H1 (cell line): ENCODE measurements around the gene C5orf34. TPM values are rescaled to one million over a fixed set of nuclear protein-coding genes. Genes with fewer than 3 reads are reported as not detected.

Experiments
- CTCF ChIA-PET: fragments of 300-600 bp; sonication (Branson Sonifier 250); formaldehyde crosslinking; loops from one replicate; lab custom pipeline; 2021; ENCODE audit not compliant: partially characterized antibody; lab: Charles Lee
- POLR2A ChIA-PET: fragments of 300-600 bp; sonication (Branson Sonifier 250); formaldehyde crosslinking; loops from one replicate; lab custom pipeline; 2021; ENCODE audit warnings: inconsistent platforms; ENCODE audit not compliant: partially characterized antibody; lab: Charles Lee
- DNase-seq, 2 experiments: peaks; one replicate each; pipeline versions ENCODE4 v3.0.0 to v3.0.0-alpha.2; 2010 to 2022; ENCODE audit warnings: low spot score in 2 of 2, low read depth in 1 of 2, mixed read lengths in 1 of 2
- FAIRE-seq: peaks from 2 replicates; lab custom pipeline; 2011; peaks lifted over from hg19 to GRCh38; lab: Jason Lieb, UNC
- H2AFZ ChIP-seq: 2 replicates; pipeline ENCODE4 v1.8.1; 2012; ENCODE audit warnings: low read length, inconsistent platforms
- H2AK5ac ChIP-seq: 2 replicates; pipeline ENCODE4 v1.6.1; 2013; ENCODE audit warnings: low read depth, low read length
- H2BK120ac ChIP-seq: replicated peaks from 2 replicates; pipeline ENCODE3; 2013; ENCODE audit warnings: low read depth, low read length, inconsistent platforms
- H2BK12ac ChIP-seq: 2 replicates; pipeline ENCODE4 v1.6.1; 2013; ENCODE audit warnings: low read depth, low read length
- H2BK15ac ChIP-seq: 2 replicates; pipeline ENCODE4 v1.6.1; 2013; ENCODE audit warnings: low read length
- H2BK20ac ChIP-seq: 2 replicates; pipeline ENCODE4 v1.6.1; 2013; ENCODE audit warnings: low read length
- H2BK5ac ChIP-seq: 2 replicates; pipeline ENCODE4 v1.6.1; 2013; ENCODE audit warnings: low read depth, low read length
- H3K14ac ChIP-seq: 2 replicates; pipeline ENCODE4 v1.6.1; 2013; ENCODE audit warnings: inconsistent platforms; ENCODE audit not compliant: insufficient read length
- H3K18ac ChIP-seq: 2 replicates; pipeline ENCODE4 v1.6.1; 2013; ENCODE audit warnings: low read length; ENCODE audit errors: extremely low read depth
- H3K23ac ChIP-seq: 2 replicates; pipeline ENCODE4 v1.6.1; 2013; ENCODE audit warnings: inconsistent platforms; ENCODE audit not compliant: insufficient read length
- H3K23me2 ChIP-seq: 2 replicates; pipeline ENCODE4 v1.6.1; 2013; ENCODE audit warnings: low read depth, low read length
- H3K27ac ChIP-seq: 2 replicates; pipeline ENCODE4 v1.6.1; 2011; ENCODE audit warnings: low read depth, low read length, inconsistent platforms
- H3K27me3 ChIP-seq, 4 experiments: replicated peaks in 1 of 4; 1 replicate in 1 of 4; 2 replicates in 3 of 4; pipeline versions ENCODE4 v1.6.1 to v1.8.1; 2011 to 2013; ENCODE audit warnings: low read length in 3 of 4, mild to moderate bottlenecking in 3 of 4, inconsistent platforms in 2 of 4, mixed read lengths in 2 of 4, moderate library complexity in 1 of 4; ENCODE audit not compliant: control insufficient read depth in 3 of 4, insufficient read depth in 3 of 4; ENCODE audit errors: extremely low read depth in 1 of 4
- H3K36me3 ChIP-seq, 4 experiments: 2 replicates each; pipeline versions ENCODE4 v1.6.1 to v1.8.1; 2011 to 2013; ENCODE audit warnings: mild to moderate bottlenecking in 4 of 4, low read length in 3 of 4, moderate library complexity in 2 of 4, control low read depth in 1 of 4, inconsistent platforms in 1 of 4; ENCODE audit not compliant: insufficient read depth in 4 of 4, control insufficient read depth in 2 of 4
- H3K4ac ChIP-seq: replicated peaks from 2 replicates; pipeline ENCODE3; 2013; ENCODE audit warnings: low read length, low read depth, mixed read lengths, inconsistent platforms; ENCODE audit not compliant: insufficient read length
- H3K4me1 ChIP-seq, 4 experiments: replicated peaks in 1 of 4; 1 replicate in 1 of 4; 2 replicates in 3 of 4; pipeline versions ENCODE4 v1.6.1 to v1.8.1; 2011 to 2013; ENCODE audit warnings: low read length in 3 of 4, inconsistent platforms in 2 of 4, mixed read lengths in 1 of 4; ENCODE audit not compliant: insufficient read depth in 4 of 4, control insufficient read depth in 3 of 4
- H3K4me2 ChIP-seq, 2 experiments: 2 replicates each; pipeline versions ENCODE4 v1.6.1 to v1.8.1; 2011 to 2013; ENCODE audit warnings: low read depth in 2 of 2, low read length in 2 of 2, control low read depth in 1 of 2, inconsistent platforms in 1 of 2, mild to moderate bottlenecking in 1 of 2; ENCODE audit not compliant: insufficient read depth in 1 of 2
- H3K4me3 ChIP-seq, 4 experiments: fragments of 200-600, 300-600 bp in 1 of 4; sonication (generic), shearing (Covaris generic), sonication (Bioruptor Twin) in 1 of 4; 2 replicates each; pipeline versions ENCODE4 v1.5.1 to v1.8.1; 2011 to 2016; ENCODE audit warnings: low read length in 4 of 4, low read depth in 3 of 4, control low read depth in 2 of 4, inconsistent platforms in 2 of 4, mild to moderate bottlenecking in 2 of 4, mixed read lengths in 1 of 4, moderate library complexity in 1 of 4; ENCODE audit not compliant: insufficient read depth in 2 of 4; ENCODE audit errors: extremely low read depth in 1 of 4
- H3K56ac ChIP-seq: replicated peaks from 2 replicates; pipeline ENCODE3; 2013; ENCODE audit warnings: low read depth, mild to moderate bottlenecking, mixed read lengths, low read length, inconsistent platforms; ENCODE audit not compliant: insufficient read length
- H3K79me1 ChIP-seq: 2 replicates; pipeline ENCODE4 v1.6.1; 2013; ENCODE audit warnings: low read depth, low read length, control low read depth
- H3K79me2 ChIP-seq, 2 experiments: 2 replicates each; pipeline versions ENCODE4 v1.6.1 to v1.8.1; 2012 to 2013; ENCODE audit warnings: low read length in 2 of 2, mild to moderate bottlenecking in 2 of 2, inconsistent platforms in 1 of 2; ENCODE audit not compliant: insufficient read depth in 2 of 2, control insufficient read depth in 1 of 2
- H3K9ac ChIP-seq, 4 experiments: replicated peaks in 1 of 4; 1 replicate in 1 of 4; 2 replicates in 3 of 4; pipeline versions ENCODE4 v1.6.1 to v1.8.1; 2011 to 2013; ENCODE audit warnings: low read depth in 3 of 4, low read length in 3 of 4, control low read depth in 2 of 4, mild to moderate bottlenecking in 2 of 4, moderate library complexity in 2 of 4, inconsistent platforms in 1 of 4; ENCODE audit errors: extremely low read depth in 1 of 4
- H3K9me3 ChIP-seq, 2 experiments: 2 replicates each; pipeline versions ENCODE4 v1.6.1 to v1.8.1; 2012 to 2013; ENCODE audit warnings: mild to moderate bottlenecking in 2 of 2, moderate library complexity in 2 of 2, control low read depth in 1 of 2, inconsistent platforms in 1 of 2, low read depth in 1 of 2, low read length in 1 of 2, mixed read lengths in 1 of 2; ENCODE audit not compliant: insufficient read depth in 2 of 2
- H4K20me1 ChIP-seq, 2 experiments: replicated peaks in 1 of 2; 2 replicates each; pipeline versions ENCODE3 to v1.8.1; 2011 to 2013; ENCODE audit warnings: inconsistent platforms in 2 of 2, low read length in 2 of 2, mild to moderate bottlenecking in 1 of 2; ENCODE audit not compliant: insufficient read depth in 2 of 2, control insufficient read depth in 1 of 2
- H4K5ac ChIP-seq: 2 replicates; pipeline ENCODE4 v1.6.1; 2013; ENCODE audit warnings: low read length, low read depth, mixed read lengths, inconsistent platforms; ENCODE audit not compliant: insufficient read length
- H4K8ac ChIP-seq: 2 replicates; pipeline ENCODE4 v1.8.0; 2013; ENCODE audit warnings: mild to moderate bottlenecking, moderate library complexity, low read length, inconsistent platforms; ENCODE audit not compliant: insufficient read depth; ENCODE audit errors: extremely low read depth
- H4K91ac ChIP-seq: replicated peaks from 2 replicates; pipeline ENCODE3; 2013; ENCODE audit warnings: low read length, mixed read lengths, inconsistent platforms; ENCODE audit not compliant: insufficient read length
- ASH2L ChIP-seq: fragments of 200-600, 300-600 bp; sonication (generic); IDR thresholded peaks from one replicate; pipeline ENCODE4 v1.7.1; 2017; ENCODE audit warnings: low read length
- BACH1 ChIP-seq: IDR thresholded peaks from 2 replicates; pipeline ENCODE4 v1.6.1; 2012; ENCODE audit warnings: low read length, improper control_type of control experiment
- CEBPB ChIP-seq: IDR thresholded peaks from 2 replicates; pipeline ENCODE4 v1.6.1; 2012; ENCODE audit warnings: low read depth, low read length
- CHD2 ChIP-seq: IDR thresholded peaks from 2 replicates; pipeline ENCODE4 v1.6.1; 2012; ENCODE audit warnings: low read length, improper control_type of control experiment
- CTCF ChIP-seq, 3 experiments: IDR thresholded peaks; 1 replicate in 2 of 3; 2 replicates in 1 of 3; pipeline versions ENCODE4 v1.5.1 to v1.6.1; 2011; ENCODE audit warnings: low read length in 3 of 3, mild to moderate bottlenecking in 3 of 3, inconsistent platforms in 2 of 3, low read depth in 1 of 3, moderate library complexity in 1 of 3; ENCODE audit not compliant: insufficient read depth in 1 of 3; ENCODE audit errors: control extremely low read depth in 1 of 3
- KDM4A ChIP-seq: IDR thresholded peaks from one replicate; pipeline ENCODE4 v1.7.1; 2012; ENCODE audit warnings: low read depth, mild to moderate bottlenecking, moderate library complexity, low read length, inconsistent platforms; ENCODE audit not compliant: severe bottlenecking
- KDM5A ChIP-seq: fragments of 200-600 bp; IDR thresholded peaks from 2 replicates; pipeline ENCODE4 v1.7.1; 2012; ENCODE audit warnings: mild to moderate bottlenecking, low read length, inconsistent platforms, mixed read lengths
- RAD21 ChIP-seq, 2 experiments: IDR thresholded peaks in 1 of 2; conservative IDR thresholded peaks in 1 of 2; 2 replicates each; pipeline ENCODE4 v1.6.1; 2011; ENCODE audit warnings: low read depth in 2 of 2, low read length in 2 of 2, improper control_type of control experiment in 1 of 2, inconsistent platforms in 1 of 2, mild to moderate bottlenecking in 1 of 2, moderate library complexity in 1 of 2
- WGBS, 2 experiments: shearing (Covaris generic) in 1 of 2; methylation state at CpG; one replicate each; pipeline versions ENCODE4 v1.1.6 to v1.1.7; 2013 to 2015; ENCODE audit warnings: low lambda C conversion rate in 2 of 2, mixed read lengths in 2 of 2, inconsistent platforms in 1 of 2, low coverage in 1 of 2, missing lambda C conversion rate in 1 of 2; ENCODE audit not compliant: insufficient replicate concordance in 2 of 2, insufficient coverage in 1 of 2, insufficient read length in 1 of 2; ENCODE audit errors: extremely low coverage in 1 of 2, missing lambda C conversion rate in 1 of 2; 5-methylcytosine and 5-hydroxymethylcytosine counted together
- polyA plus RNA-seq, 7 experiments: library from polyadenylated mRNA; depleted of rRNA in 3 of 7; stranded (reverse) in 5 of 7; unstranded in 2 of 7; fragments of >200 nt in 5 of 7; fragments of 200-250 nt in 2 of 7; gene quantifications; 1 replicate in 5 of 7; 2 replicates in 1 of 7; 4 replicates in 1 of 7; pipeline versions ENCODE4 v1.2.1 to v1.2.3, GENCODE V29; 2011 to 2013; ENCODE audit warnings: missing spikeins in 2 of 7, mixed read lengths in 2 of 7
- total RNA-seq: library from RNA; stranded (reverse); fragmentation: NEBNext Ultra II Directional; extraction: Animal tissue kit (Norgen Biotek cat#: 25700); gene quantifications from 2 replicates; pipeline ENCODE4 v1.2.1, GENCODE V29; 2021

Gene C5orf34
- total and polyA plus RNA-seq, 2 of the 8 experiments (the other 6 are each of a cell fraction or from before 2014, with no cell fraction given), result 6.8 to 8.6 TPM

- Histone ChIP-seq H3K27me3 (no peaks in the 10 kb centered on the region), H3K23me2 (no peaks in the 10 kb centered on the region; the same call in 1 of the 2 replicates), H2BK20ac (no peak overlapping the region), H2BK5ac (peak overlapping the region; percentile 67), H2AFZ (peak overlapping the region; percentile 82), H4K20me1 (no peaks in the 10 kb centered on the region), H3K18ac (peak overlapping the region; percentile 75), H4K5ac (peak overlapping the region; percentile 91), H3K4me1 (no peaks in the 10 kb centered on the region; a peak in 2 of 7 replicates), H4K8ac (peak overlapping the region; percentile 96), H4K91ac (peak overlapping the region; percentile 65), H3K4me2 (peak overlapping the region; percentile 28 to 84), H3K9me3 (no peaks in the 10 kb centered on the region), H3K23ac (no peak overlapping the region), H3K14ac (no peak overlapping the region), H2BK15ac (no peak overlapping the region), H3K36me3 (peaks cover 0 to 8% (median 0%) of the 10 kb centered on the region in 4 experiments; a peak in 1 of 8 replicates), H3K27ac (peak overlapping the region; percentile 92), H3K4ac (peak overlapping the region; percentile 91), H3K4me3 (peak overlapping the region; percentile 68 to 91 (median 89)), H2BK120ac (peak overlapping the region; percentile 43), H3K79me1 (no peaks in the 10 kb centered on the region), H3K56ac (peak overlapping the region; percentile 90), H3K9ac (peak overlapping the region; percentile 71 to 92 (median 84)), H2BK12ac (no peak overlapping the region), H3K79me2 (peaks cover 0 to 9% of the 10 kb centered on the region in 2 experiments; a peak in 2 of 4 replicates), H2AK5ac (no peak overlapping the region)
- DNase-seq (peak; percentile 47 to 88), FAIRE-seq (no peak)
- CTCF ChIA-PET, result interaction anchor here (0.7 to 3.6 kb wide), 34 partner anchors 8 to 1243 kb away, joined by 3 to 32 read pairs (median 4); partner anchors contain the start of genes C5orf34, CCL28, HMGCS1 and NIM1K
- POLR2A ChIA-PET, result interaction anchor here (0.5 to 2.4 kb wide), 31 partner anchors 8 to 1988 kb away, joined by 3 to 23 read pairs (median 4); partner anchors contain the start of genes C5orf34, HMGCS1, NNT and ZNF131
- 7% methylated on average over 32 of the region's 32 CpGs; no CpG with 5 or more reads in 1 of the 2 experiments for WGBS, 2 experiments
- TF ChIP-seq KDM4A, result peak; percentile 29
- peak; percentile 64 for TF ChIP-seq RAD21 (IDR thresholded peaks at IDR 0.05 in 1 of 2, conservative IDR thresholded peaks at IDR 0.05 in 1 of 2; ENCODE audit: low read depth in 2 of 2, low read length in 2 of 2)
- TF ChIP-seq KDM5A, result 0 out of 2 replicates have a peak, but pooled peaks have one; percentile 25
- TF ChIP-seq BACH1, result peak; percentile 70
- TF ChIP-seq ASH2L, result peak; percentile 58
- TF ChIP-seq CHD2, result 0 out of 2 replicates have a peak, but pooled peaks have one; percentile 19
- TF ChIP-seq CEBPB, result no peak
- peak; percentile 61 to 66 (median 63) for TF ChIP-seq CTCF (IDR thresholded peaks at IDR 0.05; ENCODE audit: control extremely low read depth in 1 of 3, insufficient read depth in 1 of 3, low read depth in 1 of 3, low read length in 3 of 3)
Measured at GRCh38 chr5:43484106-43484849, 30.7 kb downstream of the C5orf34 start.
